ENCODE data around the gene WWOX. TPM values are rescaled to one million over a fixed set of nuclear protein-coding genes. Genes with fewer than 3 reads are reported as not detected.

WWOX gene
- polyA plus RNA-seq, 1 donor (not counting 4 experiments of a cell fraction or from before 2014, with no cell fraction given), result 5.1 TPM

- Histone ChIP-seq H3K9me1 (ENCODE audit: control insufficient read depth, extremely low read depth, insufficient read depth, low read length) (no peaks in the 10 kb centered on the region), H3K4me3 (ENCODE audit: control insufficient read depth in 2 of 3, extremely low read depth in 1 of 3, insufficient read depth in 2 of 3, low read depth in 1 of 3, low read length in 3 of 3) (no peak overlapping the region), H3K79me2 (ENCODE audit: control insufficient read depth, insufficient read depth, low read length) (no peaks in the 10 kb centered on the region), H2AFZ (ENCODE audit: control insufficient read depth, low read length) (no peak overlapping the region), H3K27me3 (ENCODE audit: control insufficient read depth, extremely low read depth, insufficient read depth, low read length) (no peaks in the 10 kb centered on the region), H3K27ac (ENCODE audit: control insufficient read depth, insufficient read depth, low read length) (no peak overlapping the region), H3K4me2 (ENCODE audit: control insufficient read depth, extremely low read depth, insufficient read depth, low read depth, low read length) (no peak overlapping the region), H3K36me3 (ENCODE audit: control insufficient read depth in 2 of 2, extremely low read depth in 1 of 2, insufficient read depth in 2 of 2, low read length in 2 of 2) (no peaks in the 10 kb centered on the region), H3K9ac (ENCODE audit: control insufficient read depth, extremely low read depth, insufficient read depth, low read length) (no peak overlapping the region), H3K9me3 (ENCODE audit: control insufficient read depth, low read depth, low read length) (no peaks in the 10 kb centered on the region), H3K4me1 (ENCODE audit: control insufficient read depth, extremely low read depth, insufficient read depth, low read length) (peaks cover 7% of the 10 kb centered on the region), H4K20me1 (ENCODE audit: control insufficient read depth, extremely low read depth, insufficient read depth, low read length) (no peaks in the 10 kb centered on the region)
- FAIRE-seq, result no peak
- dilution Hi-C loops (cut with MboI; ENCODE audit: extremely low pct_ligation_motif_present, low sequenced_read_pairs), result no loop called here
- DNase-seq (ENCODE audit: low read depth, low spot score), result no peak
- TF ChIP-seq EZH2 (IDR thresholded peaks at IDR 0.05; ENCODE audit: low read length), result no peak
- TF ChIP-seq, protein P1, sequence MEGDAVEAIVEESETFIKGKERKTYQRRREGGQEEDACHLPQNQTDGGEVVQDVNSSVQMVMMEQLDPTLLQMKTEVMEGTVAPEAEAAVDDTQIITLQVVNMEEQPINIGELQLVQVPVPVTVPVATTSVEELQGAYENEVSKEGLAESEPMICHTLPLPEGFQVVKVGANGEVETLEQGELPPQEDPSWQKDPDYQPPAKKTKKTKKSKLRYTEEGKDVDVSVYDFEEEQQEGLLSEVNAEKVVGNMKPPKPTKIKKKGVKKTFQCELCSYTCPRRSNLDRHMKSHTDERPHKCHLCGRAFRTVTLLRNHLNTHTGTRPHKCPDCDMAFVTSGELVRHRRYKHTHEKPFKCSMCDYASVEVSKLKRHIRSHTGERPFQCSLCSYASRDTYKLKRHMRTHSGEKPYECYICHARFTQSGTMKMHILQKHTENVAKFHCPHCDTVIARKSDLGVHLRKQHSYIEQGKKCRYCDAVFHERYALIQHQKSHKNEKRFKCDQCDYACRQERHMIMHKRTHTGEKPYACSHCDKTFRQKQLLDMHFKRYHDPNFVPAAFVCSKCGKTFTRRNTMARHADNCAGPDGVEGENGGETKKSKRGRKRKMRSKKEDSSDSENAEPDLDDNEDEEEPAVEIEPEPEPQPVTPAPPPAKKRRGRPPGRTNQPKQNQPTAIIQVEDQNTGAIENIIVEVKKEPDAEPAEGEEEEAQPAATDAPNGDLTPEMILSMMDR (optimal IDR thresholded peaks at IDR 0.05 in 1 of 3, IDR thresholded peaks at IDR 0.05 in 1 of 3, conservative IDR thresholded peaks at IDR 0.05 in 1 of 3; ENCODE audit: extremely low read depth in 1 of 3, insufficient read depth in 2 of 3, low read length in 3 of 3), result no peak
Measured at GRCh38 chr16:78740269-78740668, 640.8 kb downstream of the WWOX start.

- no peaks in the 10 kb centered on the region for H3K9me3 ChIP-seq (ENCODE audit: control insufficient read depth, low read depth, low read length)
- H3K4me1 ChIP-seq (ENCODE audit: control insufficient read depth, extremely low read depth, insufficient read depth, low read length), result no peaks in the 10 kb centered on the region
- no peak overlapping the region for H2AFZ ChIP-seq (ENCODE audit: control insufficient read depth, low read length)
- H3K27me3 ChIP-seq (ENCODE audit: control insufficient read depth, extremely low read depth, insufficient read depth, low read length), result no peaks in the 10 kb centered on the region
- H3K36me3 ChIP-seq (ENCODE audit: control insufficient read depth in 2 of 2, extremely low read depth in 1 of 2, insufficient read depth in 2 of 2, low read length in 2 of 2), result no peaks in the 10 kb centered on the region
- no peaks in the 10 kb centered on the region for H4K20me1 ChIP-seq (ENCODE audit: control insufficient read depth, extremely low read depth, insufficient read depth, low read length)
- FAIRE-seq, result no peak
- H3K4me3 ChIP-seq (ENCODE audit: control insufficient read depth in 2 of 3, extremely low read depth in 1 of 3, insufficient read depth in 2 of 3, low read depth in 1 of 3, low read length in 3 of 3), result no peak overlapping the region
- no peak overlapping the region for H3K9ac ChIP-seq (ENCODE audit: control insufficient read depth, extremely low read depth, insufficient read depth, low read length)
- H3K27ac ChIP-seq (ENCODE audit: control insufficient read depth, insufficient read depth, low read length), result no peak overlapping the region
- dilution Hi-C loops (cut with MboI; ENCODE audit: extremely low pct_ligation_motif_present, low sequenced_read_pairs), result no loop called here
- no peaks in the 10 kb centered on the region for H3K79me2 ChIP-seq (ENCODE audit: control insufficient read depth, insufficient read depth, low read length)
- TF ChIP-seq, protein P1 (optimal IDR thresholded peaks at IDR 0.05 in 1 of 3, IDR thresholded peaks at IDR 0.05 in 1 of 3, conservative IDR thresholded peaks at IDR 0.05 in 1 of 3; ENCODE audit: extremely low read depth in 1 of 3, insufficient read depth in 2 of 3, low read length in 3 of 3), result no peak
- no peak for TF ChIP-seq EZH2 (IDR thresholded peaks at IDR 0.05; ENCODE audit: low read length)
- H3K9me1 ChIP-seq (ENCODE audit: control insufficient read depth, extremely low read depth, insufficient read depth, low read length), result no peaks in the 10 kb centered on the region
- no peak overlapping the region for H3K4me2 ChIP-seq (ENCODE audit: control insufficient read depth, extremely low read depth, insufficient read depth, low read depth, low read length)
- DNase-seq (ENCODE audit: low read depth, low spot score), result no peak
Measured at GRCh38 chr16:78742501-78743283, 643.2 kb downstream of the WWOX start.

Data from keratinocyte (primary cell).